ENCODE results near the gene GHITM. TPM values are rescaled to one million over a fixed set of nuclear protein-coding genes. Genes with fewer than 3 reads are reported as not detected.
A peak's percentile ranks its signal among the peaks of the same experiment; 100 is the strongest.
"Not testable (repeated sequence)": the region's sequence is repeated elsewhere in the genome, so short reads cannot be mapped to it uniquely, and the experiment has no call there.

Gene GHITM
- 100 to 1,000 TPM; 318 to 361 TPM for total RNA-seq
- long read RNA-seq, transcript GHITM-201 (9 exons, 2,128 nt), result major isoform, 1,552 of 1,709 reads
- long read RNA-seq, partial matches to known transcripts, result 79 of 1,709 reads
- long read RNA-seq, other reads (novel, unspliced or antisense), result 78 of 1,709 reads

GRCh38 chr10:84139126-84140035 is at the start of gene GHITM:
Gene GHITM (plus strand): TSS chr10:84139509. CDS start chr10:84141501, 1,992 bp downstream.
- ATAC-seq, result peak; percentile 87
- peak; percentile 99 for DNase-seq
- intact Hi-C loops (cut with DNase I, micrococcal nuclease), result no loop called here

- ATAC-seq (no peak), DNase-seq (no peak)
- intact Hi-C loops (cut with DNase I, micrococcal nuclease), result no loop called here
These were observed 43.4 kb upstream of the GHITM start for GRCh38 chr10:84095811-84096497.

- ATAC-seq (no peak), DNase-seq (no peak)
- intact Hi-C loops (cut with DNase I, micrococcal nuclease), result no loop called here
These were observed 41.4 kb upstream of the GHITM start for GRCh38 chr10:84097787-84098353.

- intact Hi-C loops (cut with DNase I, micrococcal nuclease), result no loop called here
- no peak for ATAC-seq
- no peak for DNase-seq
These were observed 40.6 kb upstream of the GHITM start for GRCh38 chr10:84098667-84099066.

GRCh38 chr10:84101042-84101441 is 38.3 kb upstream of the GHITM start:
- intact Hi-C loops (cut with DNase I, micrococcal nuclease), result no loop called here
- no peak for DNase-seq
- ATAC-seq, result no peak

GRCh38 chr10:84108797-84109196 is 30.5 kb upstream of the GHITM start:
- DNase-seq, result no peak
- intact Hi-C loops (cut with DNase I, micrococcal nuclease), result no loop called here
- ATAC-seq, result no peak

GRCh38 chr10:84109772-84110171 is 29.5 kb upstream of the GHITM start:
- intact Hi-C loops (cut with DNase I, micrococcal nuclease); ATAC-seq; DNase-seq: not testable (repeated sequence)

- DNase-seq; intact Hi-C loops (cut with DNase I, micrococcal nuclease); ATAC-seq: not testable (repeated sequence)
These were observed 25.8 kb upstream of the GHITM start for GRCh38 chr10:84113468-84113867.

- ATAC-seq, result no peak
- no peak for DNase-seq
- intact Hi-C loops (cut with DNase I, micrococcal nuclease), result no loop called here
These were observed 25.1 kb upstream of the GHITM start for GRCh38 chr10:84114088-84114667.

- DNase-seq; intact Hi-C loops (cut with DNase I, micrococcal nuclease): not testable (repeated sequence)
- peak; percentile 45 for ATAC-seq
These were observed 22.1 kb upstream of the GHITM start for GRCh38 chr10:84117204-84117603.

GRCh38 chr10:84117686-84118394 is 21.5 kb upstream of the GHITM start:
- DNase-seq (no peak), ATAC-seq (no peak)
- intact Hi-C loops (cut with DNase I, micrococcal nuclease), result no loop called here

GRCh38 chr10:84118395-84119006 is 20.8 kb upstream of the GHITM start:
- DNase-seq (no peak), ATAC-seq (peak; percentile 45)
- intact Hi-C loops (cut with DNase I, micrococcal nuclease), result no loop called here

GRCh38 chr10:84123362-84123761 is 15.9 kb upstream of the GHITM start:
- intact Hi-C loops (cut with DNase I, micrococcal nuclease), result no loop called here
- no peak for DNase-seq

GRCh38 chr10:84125910-84126784 is 13.2 kb upstream of the GHITM start:
- peak; percentile 43 for ATAC-seq
- DNase-seq; intact Hi-C loops (cut with DNase I, micrococcal nuclease): not testable (repeated sequence)

More at GRCh38 chr10:84123362-84123761, 15.9 kb upstream of the GHITM start:
- no peak for ATAC-seq

GRCh38 chr10:84126785-84127167 is 12.5 kb upstream of the GHITM start:
- intact Hi-C loops (cut with DNase I, micrococcal nuclease), result no loop called here
- DNase-seq (no peak), ATAC-seq (peak; percentile 77)

GRCh38 chr10:84135836-84136235 is 3.5 kb upstream of the GHITM start:
- DNase-seq (no peak), ATAC-seq (peak; percentile 29)
- intact Hi-C loops (cut with DNase I, micrococcal nuclease), result no loop called here

- intact Hi-C loops (cut with DNase I, micrococcal nuclease), result no loop called here
- DNase-seq (no peak), ATAC-seq (no peak)
These were observed 1.5 kb upstream of the GHITM start for GRCh38 chr10:84137811-84138210.
